Muscle layer of colon (tissue), 2 donors: ENCODE measurements around the gene REEP1.
A peak's percentile ranks its signal among the peaks of the same experiment; 100 is the strongest.

ENCODE experiments used
- H3K27ac ChIP-seq: one replicate; pipeline ENCODE4 v1.7.0; 2013; ENCODE audit warnings: low read depth, mild to moderate bottlenecking, low read length, moderate library complexity
- H3K27me3 ChIP-seq, 2 donors: one replicate each; pipeline ENCODE4 v1.7.0; 2013; ENCODE audit warnings: low read length in 2 of 2, mild to moderate bottlenecking in 2 of 2; ENCODE audit not compliant: insufficient read depth in 2 of 2, control insufficient read depth in 1 of 2
- H3K36me3 ChIP-seq: one replicate; pipeline ENCODE4 v1.7.0; 2013; ENCODE audit warnings: mild to moderate bottlenecking, low read length; ENCODE audit not compliant: insufficient read depth
- H3K4me1 ChIP-seq: one replicate; pipeline ENCODE4 v1.7.0; 2013; ENCODE audit warnings: mild to moderate bottlenecking, low read length; ENCODE audit not compliant: insufficient read depth
- H3K4me3 ChIP-seq, 2 donors: one replicate each; pipeline ENCODE4 v1.7.0; 2013; ENCODE audit warnings: low read length in 2 of 2, low read depth in 1 of 2, mild to moderate bottlenecking in 1 of 2, moderate library complexity in 1 of 2
- H3K9ac ChIP-seq: one replicate; pipeline ENCODE4 v1.7.0; 2013; ENCODE audit warnings: low read length
- H3K9me3 ChIP-seq: one replicate; pipeline ENCODE4 v1.7.0; 2013; ENCODE audit warnings: mild to moderate bottlenecking, low read length
- donor health status: abdominal sarcoma.
- donor health status: Adenocarcinoma of cecum.

REEP1 gene, protein sequence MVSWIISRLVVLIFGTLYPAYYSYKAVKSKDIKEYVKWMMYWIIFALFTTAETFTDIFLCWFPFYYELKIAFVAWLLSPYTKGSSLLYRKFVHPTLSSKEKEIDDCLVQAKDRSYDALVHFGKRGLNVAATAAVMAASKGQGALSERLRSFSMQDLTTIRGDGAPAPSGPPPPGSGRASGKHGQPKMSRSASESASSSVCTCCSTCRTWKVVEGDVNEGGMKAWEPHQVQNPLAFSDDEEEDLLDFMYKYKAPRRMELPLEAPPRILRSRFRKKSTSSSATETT

DNA sequence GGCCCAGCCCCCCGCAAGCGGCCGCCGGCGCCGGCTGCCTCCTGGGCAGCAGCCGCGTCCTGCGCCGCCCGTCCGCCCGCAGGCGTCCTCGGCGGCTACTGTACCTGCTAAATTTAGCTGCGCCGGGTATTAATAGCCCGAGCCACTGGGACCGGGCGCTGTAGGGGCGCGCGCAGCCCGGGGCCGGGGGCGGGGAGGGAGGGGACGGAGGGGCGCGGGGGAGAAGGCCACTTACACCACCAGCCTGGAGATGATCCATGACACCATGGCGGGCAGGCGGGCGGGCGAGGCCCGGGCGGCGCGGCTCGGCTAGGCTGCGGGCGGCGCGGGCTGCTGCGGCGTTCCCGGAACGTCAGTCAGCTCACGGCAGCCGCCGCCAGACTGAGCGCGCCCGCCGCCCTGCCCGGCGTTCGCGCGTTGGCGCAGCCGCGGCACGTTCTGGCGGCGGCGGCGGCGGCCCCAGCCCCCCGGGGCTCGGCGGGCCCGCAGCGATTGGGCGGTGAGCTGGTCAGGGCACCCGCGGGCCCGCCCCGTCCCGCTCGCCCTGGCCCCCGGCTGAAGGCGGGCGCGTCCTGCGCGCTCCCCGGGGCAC lies at the start of gene REEP1:
Gene REEP1 (minus strand): TSS at position 383 of the 592 bp plus-strand sequence. CDS start 116 bp downstream, at position 267.
- Histone ChIP-seq H3K27me3 (peaks cover 0 to 10% of the 10 kb centered on the region in 2 donors), H3K9me3 (no peaks in the 10 kb centered on the region), H3K4me1 (peaks cover 27% of the 10 kb centered on the region), H3K9ac (peak within 1 kb of the TSS; percentile 43), H3K4me3 (peak within 1 kb of the TSS; percentile 51 to 76), H3K36me3 (no peaks in the 10 kb centered on the region), H3K27ac (peak within 1 kb of the TSS; percentile 84)

DNA sequence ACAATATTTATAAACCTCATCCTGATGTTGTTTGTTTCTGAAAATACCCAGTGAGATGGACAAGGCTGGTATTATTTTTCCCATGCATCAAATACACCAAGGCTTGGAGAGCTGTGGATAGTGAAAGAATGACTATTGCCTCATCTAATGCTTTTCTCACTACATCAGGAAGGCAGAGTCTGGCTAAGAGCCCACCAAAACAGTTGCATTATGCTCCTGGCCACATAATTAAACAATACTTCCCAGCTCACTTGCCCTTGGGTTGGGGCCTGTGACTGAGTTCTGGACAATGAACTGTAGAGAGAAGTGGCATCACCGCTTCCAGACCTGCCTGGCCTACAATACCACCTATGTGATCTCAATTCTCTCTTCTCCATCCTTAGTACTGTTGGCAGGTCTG lies 46.4 kb upstream of the REEP1 start:
- H3K36me3 ChIP-seq: no peaks in the 10 kb centered on the region
- H3K9ac ChIP-seq: no peak overlapping the region
- H3K4me1 ChIP-seq: no peaks in the 10 kb centered on the region
- no peak overlapping the region for H3K4me3 ChIP-seq
- H3K27ac ChIP-seq: no peak overlapping the region
- no peaks in the 10 kb centered on the region for H3K27me3 ChIP-seq
- H3K9me3 ChIP-seq: no peaks in the 10 kb centered on the region

DNA sequence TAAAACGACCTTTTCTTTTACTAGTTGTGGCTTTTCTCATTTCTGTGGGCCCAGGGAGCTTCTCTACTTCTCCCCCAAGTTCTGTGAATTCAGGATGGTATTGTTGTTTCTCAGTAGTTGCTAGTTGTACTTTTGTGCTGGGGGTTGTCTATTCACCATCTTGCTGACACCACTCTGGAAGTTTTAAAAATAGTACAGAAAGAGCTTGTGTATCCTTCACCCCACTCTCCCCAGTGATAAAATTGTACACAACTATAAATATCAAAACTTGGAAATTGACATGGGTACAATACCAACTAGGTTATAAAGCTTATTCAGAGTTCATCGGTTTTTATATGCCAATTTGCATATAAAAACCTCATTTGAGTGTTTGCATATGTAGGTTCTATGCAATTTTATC lies 45.3 kb upstream of the REEP1 start:
- H3K9me3 ChIP-seq: no peaks in the 10 kb centered on the region
- H3K9ac ChIP-seq: no peak overlapping the region
- no peaks in the 10 kb centered on the region for H3K4me1 ChIP-seq
- no peaks in the 10 kb centered on the region for H3K27me3 ChIP-seq
- no peak overlapping the region for H3K27ac ChIP-seq
- H3K36me3 ChIP-seq: no peaks in the 10 kb centered on the region
- H3K4me3 ChIP-seq: no peak overlapping the region

DNA sequence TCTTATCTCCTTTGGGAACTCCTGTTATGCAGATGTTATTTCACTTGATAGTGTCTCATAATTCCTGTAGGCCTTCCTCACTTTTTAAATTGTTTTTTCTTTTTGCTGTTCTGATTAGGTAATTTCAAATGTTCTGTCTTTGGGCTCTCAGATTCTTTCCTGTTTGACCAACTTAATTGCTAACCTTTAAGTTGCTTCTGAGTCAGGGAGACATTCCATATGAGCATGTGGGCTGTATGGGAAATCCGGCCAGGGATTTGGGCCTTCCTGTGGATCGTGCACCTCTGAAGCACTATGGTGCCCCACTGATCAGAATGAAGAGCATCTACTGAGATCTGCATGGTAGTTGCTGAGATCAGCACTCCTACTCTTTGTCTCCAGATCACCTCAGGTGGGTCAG lies 44.7 kb upstream of the REEP1 start:
- Histone ChIP-seq H3K36me3 (no peaks in the 10 kb centered on the region), H3K27me3 (no peaks in the 10 kb centered on the region), H3K4me1 (no peaks in the 10 kb centered on the region), H3K9ac (no peak overlapping the region), H3K4me3 (no peak overlapping the region), H3K27ac (no peak overlapping the region), H3K9me3 (no peaks in the 10 kb centered on the region)

DNA sequence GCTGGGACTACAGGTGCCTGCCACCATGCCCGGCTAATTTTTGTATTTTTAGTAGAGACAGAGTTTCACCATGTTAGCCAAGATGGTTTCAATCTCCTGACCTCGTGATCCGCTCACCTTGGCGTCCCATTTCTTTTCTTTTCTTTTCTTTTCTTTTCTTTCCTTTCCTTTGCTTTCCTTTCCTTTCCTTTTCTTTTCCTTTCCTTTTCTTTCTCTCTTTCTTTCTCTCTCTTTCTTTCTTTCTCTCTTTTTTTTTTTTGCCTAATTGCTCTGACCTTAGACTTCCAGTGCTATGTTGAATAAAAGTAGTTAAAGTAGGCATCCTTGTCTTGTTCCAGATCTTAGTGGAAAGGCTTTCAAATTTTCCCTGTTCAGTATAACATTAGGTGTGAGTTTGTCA lies 41.0 kb upstream of the REEP1 start:
- H3K4me3 ChIP-seq: no peak overlapping the region
- no peak overlapping the region for H3K27ac ChIP-seq
- H3K27me3 ChIP-seq: no peaks in the 10 kb centered on the region
- H3K36me3 ChIP-seq: no peaks in the 10 kb centered on the region
- H3K9me3 ChIP-seq: no peaks in the 10 kb centered on the region
- H3K4me1 ChIP-seq: no peaks in the 10 kb centered on the region
- H3K9ac ChIP-seq: no peak overlapping the region

DNA sequence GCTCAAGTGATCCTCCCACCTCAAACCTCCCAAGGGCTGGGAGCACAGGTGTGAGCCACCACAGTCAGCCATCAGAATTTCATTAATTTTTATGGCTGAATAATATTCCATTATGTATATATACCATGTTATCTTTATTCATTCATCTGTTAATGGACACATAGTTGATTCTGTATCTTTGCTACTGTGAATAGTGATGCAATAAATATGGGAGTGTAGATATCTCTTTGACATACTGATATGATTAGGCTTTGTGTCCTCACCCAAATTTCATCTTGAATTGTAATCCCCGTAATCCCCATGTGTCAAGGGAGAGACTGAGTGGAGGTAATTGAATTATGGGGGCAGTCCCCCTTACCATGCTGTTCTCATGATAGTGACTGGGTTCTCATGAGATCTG lies 38.2 kb upstream of the REEP1 start:
- H3K27ac ChIP-seq: no peak overlapping the region
- H3K9ac ChIP-seq: no peak overlapping the region
- H3K36me3 ChIP-seq: no peaks in the 10 kb centered on the region
- H3K27me3 ChIP-seq: no peaks in the 10 kb centered on the region
- no peaks in the 10 kb centered on the region for H3K9me3 ChIP-seq
- peaks cover 17% of the 10 kb centered on the region for H3K4me1 ChIP-seq
- H3K4me3 ChIP-seq: no peak overlapping the region

DNA sequence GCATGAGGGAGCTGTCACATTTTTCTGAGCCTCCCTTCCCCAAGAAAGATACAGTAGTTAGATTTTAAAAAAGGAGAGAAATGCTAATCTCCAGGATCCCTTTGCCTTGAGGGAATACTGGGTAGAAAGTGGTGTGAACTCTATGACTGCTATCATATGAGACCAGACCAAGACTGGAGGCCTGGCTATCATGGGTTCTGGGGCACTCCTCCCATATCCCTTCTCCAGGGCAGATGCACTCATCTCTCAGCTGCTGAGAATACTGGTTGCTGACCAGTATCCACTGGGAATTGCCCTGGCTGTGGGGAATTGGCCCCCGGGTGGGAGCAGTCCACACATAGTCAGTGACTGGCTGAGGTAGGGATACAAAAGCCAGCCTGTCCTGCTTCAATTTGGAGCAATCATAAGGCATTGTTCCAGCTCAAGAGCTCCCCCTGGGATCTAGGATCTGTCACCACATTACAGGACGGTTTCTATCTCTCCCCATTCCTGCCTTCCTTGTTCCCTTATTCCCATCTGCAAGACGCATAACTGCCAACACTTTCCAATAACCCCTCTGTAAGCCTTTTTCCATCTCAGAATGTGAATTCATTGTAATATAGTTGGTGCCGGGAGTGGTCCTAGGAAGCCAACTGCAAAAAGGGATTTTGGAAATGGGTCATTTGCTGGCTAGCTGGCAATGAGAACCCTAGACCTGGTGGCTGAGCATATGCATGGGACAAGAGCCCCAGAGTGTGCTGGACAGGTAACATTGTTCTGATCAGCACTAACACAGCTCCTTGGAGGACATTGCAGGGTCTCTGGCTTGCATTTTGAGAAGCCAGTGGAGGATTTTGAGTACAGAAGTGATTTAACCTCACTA lies 35.4 kb upstream of the REEP1 start:
- Histone ChIP-seq H3K9ac (no peak overlapping the region), H3K27me3 (no peaks in the 10 kb centered on the region), H3K36me3 (no peaks in the 10 kb centered on the region), H3K9me3 (no peaks in the 10 kb centered on the region), H3K4me3 (no peak overlapping the region), H3K27ac (no peak overlapping the region), H3K4me1 (peaks cover 26% of the 10 kb centered on the region)

DNA sequence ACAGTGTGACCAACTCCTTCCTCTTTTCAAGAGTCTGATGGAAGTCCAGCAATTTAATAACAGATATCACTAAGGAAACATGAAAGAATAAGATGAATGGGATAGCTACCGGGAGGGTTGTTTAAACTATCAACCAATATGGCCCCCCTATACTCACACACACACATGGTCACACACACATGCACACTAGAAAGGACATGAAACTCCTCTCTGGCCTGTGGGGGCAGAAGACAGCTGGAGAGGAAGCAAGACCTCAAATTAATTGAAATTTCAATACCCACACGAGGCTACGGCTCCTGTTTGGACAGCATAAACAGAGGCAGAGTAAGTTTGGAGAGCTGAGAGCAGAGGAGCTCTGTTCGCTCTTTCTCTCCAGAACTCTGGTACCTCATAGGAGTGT lies 34.7 kb upstream of the REEP1 start:
- Histone ChIP-seq H3K9me3 (no peaks in the 10 kb centered on the region), H3K9ac (no peak overlapping the region), H3K27me3 (no peaks in the 10 kb centered on the region), H3K4me3 (no peak overlapping the region), H3K27ac (no peak overlapping the region), H3K4me1 (peaks cover 28% of the 10 kb centered on the region), H3K36me3 (no peaks in the 10 kb centered on the region)

DNA sequence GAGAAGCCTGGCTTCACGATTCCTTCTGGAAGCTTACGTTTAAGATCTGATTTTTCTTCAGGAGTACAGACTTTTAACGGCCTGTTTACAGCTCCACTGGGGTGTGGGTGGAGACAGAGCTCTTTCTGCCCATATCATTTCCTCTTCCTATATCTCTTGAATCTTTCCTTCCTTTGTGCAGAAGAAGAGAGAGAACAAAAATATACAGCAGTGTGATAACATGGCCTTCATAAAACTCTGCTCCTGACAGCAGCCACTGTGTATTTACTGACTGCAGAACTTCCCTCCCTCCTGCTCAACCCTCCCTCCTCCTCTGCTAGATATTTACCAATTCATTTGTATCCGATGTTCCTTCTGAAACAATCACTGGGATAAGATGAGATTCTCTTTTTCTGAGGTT lies 34.1 kb upstream of the REEP1 start:
- H3K4me1 ChIP-seq: peaks cover 28% of the 10 kb centered on the region
- H3K27ac ChIP-seq: no peak overlapping the region
- no peaks in the 10 kb centered on the region for H3K9me3 ChIP-seq
- H3K36me3 ChIP-seq: no peaks in the 10 kb centered on the region
- no peaks in the 10 kb centered on the region for H3K27me3 ChIP-seq
- no peak overlapping the region for H3K9ac ChIP-seq
- H3K4me3 ChIP-seq: no peak overlapping the region

DNA sequence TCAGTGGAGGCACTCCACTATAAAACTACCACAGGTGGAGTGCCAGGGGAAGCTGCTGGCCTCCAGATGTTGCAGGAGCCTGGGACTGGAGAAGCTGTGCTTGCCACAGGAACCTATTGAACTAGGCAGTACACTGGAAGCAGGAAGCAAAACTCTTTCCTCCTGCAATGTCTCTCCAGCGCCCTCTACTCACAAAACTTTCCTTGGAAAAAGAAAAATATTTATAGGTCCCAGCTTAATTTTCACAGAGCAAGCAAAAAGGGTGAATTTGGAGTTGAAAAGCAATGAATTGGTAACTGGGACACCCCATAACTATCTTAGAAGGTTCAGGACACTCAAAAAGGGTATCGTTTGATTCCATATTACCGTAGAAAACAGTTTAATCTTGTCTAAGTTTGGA lies 33.2 kb upstream of the REEP1 start:
- Histone ChIP-seq H3K4me1 (peaks cover 28% of the 10 kb centered on the region), H3K9me3 (no peaks in the 10 kb centered on the region), H3K27ac (no peak overlapping the region)

DNA sequence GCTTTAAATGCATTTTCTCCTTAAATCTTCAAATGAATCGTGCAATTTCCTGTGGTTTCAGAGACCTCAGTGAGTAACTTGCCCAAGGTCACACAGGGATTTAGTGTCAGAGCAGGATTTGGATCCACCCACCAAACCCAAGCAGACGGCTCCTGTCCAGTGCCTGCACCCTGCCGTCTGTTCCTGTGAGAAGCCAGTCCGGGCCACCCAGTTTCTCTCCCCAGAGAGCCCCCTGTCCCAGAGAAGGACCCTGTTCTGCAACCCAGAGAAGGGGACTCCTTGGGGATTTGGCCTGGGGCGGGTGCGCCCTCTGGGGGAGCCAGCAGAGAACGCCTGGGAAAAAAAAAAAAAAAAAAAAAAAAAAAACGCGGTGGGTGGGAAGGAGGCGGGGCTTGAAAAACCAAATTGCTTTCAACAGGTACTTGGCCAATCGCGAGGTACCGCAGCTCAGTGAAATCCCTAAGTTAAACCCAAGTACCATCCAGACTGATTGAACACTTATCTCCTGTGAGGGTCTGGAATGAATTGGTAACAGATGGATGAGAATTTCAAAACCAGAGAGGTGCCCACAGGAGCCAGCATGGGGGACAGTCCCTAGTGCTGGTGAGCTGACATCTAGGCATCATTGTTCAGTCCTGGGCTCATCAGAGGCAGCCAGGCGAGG lies 30.9 kb upstream of the REEP1 start:
- Histone ChIP-seq H3K27me3 (no peaks in the 10 kb centered on the region), H3K4me1 (peaks cover 27% of the 10 kb centered on the region), H3K4me3 (peak overlapping the region in 1 of 2 donors; percentile 26)

More for the DNA sequence above, 33.2 kb upstream of the REEP1 start:
- no peak overlapping the region for H3K9ac ChIP-seq
- H3K36me3 ChIP-seq: no peaks in the 10 kb centered on the region
- H3K27me3 ChIP-seq: no peaks in the 10 kb centered on the region
- H3K4me3 ChIP-seq: no peak overlapping the region

More for the DNA sequence above, 30.9 kb upstream of the REEP1 start:
- Histone ChIP-seq H3K36me3 (no peaks in the 10 kb centered on the region), H3K27ac (no peak overlapping the region), H3K9me3 (no peaks in the 10 kb centered on the region), H3K9ac (no peak overlapping the region)
